Breast epithelium (tissue), 3 donors: ENCODE measurements around the gene GSDMA.

Source experiments
- POLR2AphosphoS5 ChIP-seq, 3 donors: sonication (generic); formaldehyde crosslinking; IDR thresholded peaks; one replicate each; pipeline ENCODE4 v1.6.1; 2017; ENCODE audit warnings: antibody characterized with exemption in 3 of 3
- TF ChIP-seq, protein P1 (sequence below), 3 donors: fragments of 450-650 bp; IDR thresholded peaks; one replicate each; pipeline ENCODE4 v1.5.1; 2016 to 2017; ENCODE audit warnings: antibody characterized with exemption in 3 of 3, mild to moderate bottlenecking in 3 of 3, moderate library complexity in 3 of 3

GRCh38 chr17:39929646-39930407 lies 33.0 kb upstream of the GSDMA start:
- TF ChIP-seq, protein P1, sequence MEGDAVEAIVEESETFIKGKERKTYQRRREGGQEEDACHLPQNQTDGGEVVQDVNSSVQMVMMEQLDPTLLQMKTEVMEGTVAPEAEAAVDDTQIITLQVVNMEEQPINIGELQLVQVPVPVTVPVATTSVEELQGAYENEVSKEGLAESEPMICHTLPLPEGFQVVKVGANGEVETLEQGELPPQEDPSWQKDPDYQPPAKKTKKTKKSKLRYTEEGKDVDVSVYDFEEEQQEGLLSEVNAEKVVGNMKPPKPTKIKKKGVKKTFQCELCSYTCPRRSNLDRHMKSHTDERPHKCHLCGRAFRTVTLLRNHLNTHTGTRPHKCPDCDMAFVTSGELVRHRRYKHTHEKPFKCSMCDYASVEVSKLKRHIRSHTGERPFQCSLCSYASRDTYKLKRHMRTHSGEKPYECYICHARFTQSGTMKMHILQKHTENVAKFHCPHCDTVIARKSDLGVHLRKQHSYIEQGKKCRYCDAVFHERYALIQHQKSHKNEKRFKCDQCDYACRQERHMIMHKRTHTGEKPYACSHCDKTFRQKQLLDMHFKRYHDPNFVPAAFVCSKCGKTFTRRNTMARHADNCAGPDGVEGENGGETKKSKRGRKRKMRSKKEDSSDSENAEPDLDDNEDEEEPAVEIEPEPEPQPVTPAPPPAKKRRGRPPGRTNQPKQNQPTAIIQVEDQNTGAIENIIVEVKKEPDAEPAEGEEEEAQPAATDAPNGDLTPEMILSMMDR (IDR thresholded peaks at IDR 0.05), result no peak
- TF ChIP-seq POLR2AphosphoS5 (IDR thresholded peaks at IDR 0.05), result no peak
